Neural crest cell (in vitro differentiated cells): ENCODE results near the gene USP15. TPM values are rescaled to one million over a fixed set of nuclear protein-coding genes. Genes with fewer than 3 reads are reported as not detected.

Experiments
- DNase-seq: peaks from one replicate; pipeline ENCODE4 v3.0.0; 2021; ENCODE audit warnings: low read depth, mixed read lengths, low spot score
- H3K27ac Mint-ChIP-seq: one replicate; pipeline ENCODE4 v1.8.0; 2021; ENCODE audit warnings: mild to moderate bottlenecking, mixed read lengths; ENCODE audit not compliant: unreplicated experiment
- H3K27me3 Mint-ChIP-seq: 2 replicates; pipeline ENCODE4 v1.8.0; 2021; ENCODE audit warnings: low read depth, mild to moderate bottlenecking, mixed read lengths
- H3K36me3 Mint-ChIP-seq: 2 replicates; pipeline ENCODE4 v1.8.0; 2021; ENCODE audit warnings: low read depth, mild to moderate bottlenecking, mixed read lengths
- H3K4me1 Mint-ChIP-seq: 2 replicates; pipeline ENCODE4 v1.8.0; 2021; ENCODE audit warnings: mixed read lengths
- H3K4me3 Mint-ChIP-seq: one replicate; pipeline ENCODE4 v1.8.0; 2021; ENCODE audit warnings: mild to moderate bottlenecking, mixed read lengths
- H3K9me3 Mint-ChIP-seq: 2 replicates; pipeline ENCODE4 v1.8.0; 2021; ENCODE audit warnings: mixed read lengths
- total RNA-seq: library from RNA; stranded (reverse); gene quantifications from 2 replicates; pipeline ENCODE4 v1.2.1, GENCODE V29; 2021
- TF ChIP-seq, protein P1 (sequence below): fragments of 200-600 bp; sonication (generic); conservative IDR thresholded peaks from 2 replicates; pipeline ENCODE4 v1.5.0; 2021; ENCODE audit warnings: antibody characterized with exemption, mild to moderate bottlenecking

Gene USP15
- total RNA-seq, 1 donor from 2014 or later = 39.6 TPM

- no peaks in the 10 kb centered on the region for H3K4me1 Mint-ChIP-seq
- no peaks in the 10 kb centered on the region for H3K27me3 Mint-ChIP-seq
- peaks cover 18% of the 10 kb centered on the region for H3K9me3 Mint-ChIP-seq
- TF ChIP-seq, protein P1, sequence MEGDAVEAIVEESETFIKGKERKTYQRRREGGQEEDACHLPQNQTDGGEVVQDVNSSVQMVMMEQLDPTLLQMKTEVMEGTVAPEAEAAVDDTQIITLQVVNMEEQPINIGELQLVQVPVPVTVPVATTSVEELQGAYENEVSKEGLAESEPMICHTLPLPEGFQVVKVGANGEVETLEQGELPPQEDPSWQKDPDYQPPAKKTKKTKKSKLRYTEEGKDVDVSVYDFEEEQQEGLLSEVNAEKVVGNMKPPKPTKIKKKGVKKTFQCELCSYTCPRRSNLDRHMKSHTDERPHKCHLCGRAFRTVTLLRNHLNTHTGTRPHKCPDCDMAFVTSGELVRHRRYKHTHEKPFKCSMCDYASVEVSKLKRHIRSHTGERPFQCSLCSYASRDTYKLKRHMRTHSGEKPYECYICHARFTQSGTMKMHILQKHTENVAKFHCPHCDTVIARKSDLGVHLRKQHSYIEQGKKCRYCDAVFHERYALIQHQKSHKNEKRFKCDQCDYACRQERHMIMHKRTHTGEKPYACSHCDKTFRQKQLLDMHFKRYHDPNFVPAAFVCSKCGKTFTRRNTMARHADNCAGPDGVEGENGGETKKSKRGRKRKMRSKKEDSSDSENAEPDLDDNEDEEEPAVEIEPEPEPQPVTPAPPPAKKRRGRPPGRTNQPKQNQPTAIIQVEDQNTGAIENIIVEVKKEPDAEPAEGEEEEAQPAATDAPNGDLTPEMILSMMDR = no peak
- no peak overlapping the region for H3K4me3 Mint-ChIP-seq
- DNase-seq = no peak
- peaks cover 44% of the 10 kb centered on the region for H3K36me3 Mint-ChIP-seq
- H3K27ac Mint-ChIP-seq = no peak overlapping the region
These were observed 85.5 kb downstream of the USP15 start for GRCh38 chr12:62345667-62346066.

- H3K9me3 Mint-ChIP-seq = peaks cover 16% of the 10 kb centered on the region
- TF ChIP-seq, protein P1 = no peak
- DNase-seq = no peak
- H3K4me3 Mint-ChIP-seq = no peak overlapping the region
- H3K36me3 Mint-ChIP-seq = peaks cover 35% of the 10 kb centered on the region
- no peaks in the 10 kb centered on the region for H3K4me1 Mint-ChIP-seq
- no peak overlapping the region for H3K27ac Mint-ChIP-seq
- H3K27me3 Mint-ChIP-seq = no peaks in the 10 kb centered on the region
These were observed 86.6 kb downstream of the USP15 start for GRCh38 chr12:62346817-62347216.

- Mint-ChIP-seq H3K27ac (no peak overlapping the region), H3K4me1 (no peaks in the 10 kb centered on the region), H3K4me3 (no peak overlapping the region), H3K27me3 (no peaks in the 10 kb centered on the region), H3K36me3 (peaks cover 29% of the 10 kb centered on the region), H3K9me3 (peaks cover 13% of the 10 kb centered on the region)
- TF ChIP-seq, protein P1 = no peak
- DNase-seq = no peak
These were observed 87.9 kb downstream of the USP15 start for GRCh38 chr12:62347922-62348650.

DNA sequence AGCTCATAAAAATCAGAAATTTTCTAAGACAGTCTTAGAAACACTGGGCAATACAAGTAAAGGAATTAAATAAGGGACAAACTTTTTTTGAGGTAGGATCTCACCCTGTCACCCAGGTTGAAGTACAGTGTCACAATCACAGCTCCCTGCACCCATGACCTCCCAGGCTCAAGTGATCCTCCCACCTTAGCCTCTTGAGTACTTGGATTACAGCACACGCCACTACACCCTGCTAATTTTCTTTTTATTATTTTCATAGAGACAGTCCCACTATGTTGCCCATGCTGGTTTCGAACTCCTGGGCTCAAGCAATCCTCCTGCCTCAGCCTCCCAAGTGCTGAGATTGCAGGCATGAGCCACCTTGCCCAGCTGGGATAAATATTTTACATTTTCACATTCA lies 90.3 kb downstream of the USP15 start:
- H3K4me1 Mint-ChIP-seq = no peaks in the 10 kb centered on the region

GRCh38 chr12:62351326-62351725 lies 91.1 kb downstream of the USP15 start:
- Mint-ChIP-seq H3K4me1 (no peaks in the 10 kb centered on the region), H3K27ac (no peak overlapping the region), H3K4me3 (no peak overlapping the region), H3K9me3 (no peaks in the 10 kb centered on the region), H3K27me3 (no peaks in the 10 kb centered on the region), H3K36me3 (peaks cover 4% of the 10 kb centered on the region)
- TF ChIP-seq, protein P1 = no peak
- no peak for DNase-seq

More for the DNA sequence above, 90.3 kb downstream of the USP15 start:
- Mint-ChIP-seq H3K36me3 (peaks cover 8% of the 10 kb centered on the region), H3K27me3 (no peaks in the 10 kb centered on the region), H3K27ac (no peak overlapping the region), H3K9me3 (peaks cover 1% of the 10 kb centered on the region), H3K4me3 (no peak overlapping the region)
- TF ChIP-seq, protein P1 = no peak
- DNase-seq = no peak
